WI38 (cell line): ENCODE data around the gene SLC30A10.
"Not testable (repeated sequence)": the region's sequence is repeated elsewhere in the genome, so short reads cannot be mapped to it uniquely, and the experiment has no call there.

Source experiments
- H3K4me3 ChIP-seq: 2 replicates; pipeline ENCODE4 v1.5.1; 2011; ENCODE audit warnings: low read depth, mild to moderate bottlenecking, control low read depth, low read length
- TF ChIP-seq, protein P1 (sequence below): IDR thresholded peaks from 2 replicates; pipeline ENCODE4 v1.5.1; 2012; ENCODE audit warnings: low read depth, mild to moderate bottlenecking, control low read depth, low read length

SLC30A10 gene

DNA sequence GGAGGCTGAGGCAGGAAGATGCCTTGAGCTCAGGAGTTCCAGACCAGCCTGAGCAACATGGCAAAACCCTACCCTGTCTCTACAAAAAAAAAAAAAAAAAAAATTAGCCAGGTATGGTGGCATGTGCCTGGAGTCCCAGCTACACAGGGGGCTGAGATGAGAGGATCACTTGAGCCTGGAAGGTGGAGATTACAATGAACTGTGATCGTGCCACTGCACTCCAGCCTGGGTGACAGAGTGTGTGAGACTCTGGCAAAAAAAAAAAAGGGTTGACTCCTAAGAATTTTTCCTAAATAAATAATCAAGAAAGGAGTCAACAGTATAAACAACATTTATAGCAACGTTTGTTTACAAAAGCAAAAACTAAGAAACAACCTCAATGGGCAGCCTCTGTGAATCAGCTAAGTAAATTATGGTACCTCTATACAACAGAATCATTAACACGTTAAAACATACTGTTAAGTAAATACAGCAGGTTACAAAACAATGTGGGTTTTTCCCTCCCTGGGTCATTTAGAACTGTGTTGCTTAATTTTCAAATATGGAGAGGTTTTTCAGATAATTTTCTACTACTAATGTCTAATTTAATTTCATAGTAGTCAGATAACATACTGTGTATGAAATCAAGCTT, 56.8 kb downstream of the SLC30A10 start:
- no peak overlapping the region for H3K4me3 ChIP-seq
- TF ChIP-seq, protein P1, sequence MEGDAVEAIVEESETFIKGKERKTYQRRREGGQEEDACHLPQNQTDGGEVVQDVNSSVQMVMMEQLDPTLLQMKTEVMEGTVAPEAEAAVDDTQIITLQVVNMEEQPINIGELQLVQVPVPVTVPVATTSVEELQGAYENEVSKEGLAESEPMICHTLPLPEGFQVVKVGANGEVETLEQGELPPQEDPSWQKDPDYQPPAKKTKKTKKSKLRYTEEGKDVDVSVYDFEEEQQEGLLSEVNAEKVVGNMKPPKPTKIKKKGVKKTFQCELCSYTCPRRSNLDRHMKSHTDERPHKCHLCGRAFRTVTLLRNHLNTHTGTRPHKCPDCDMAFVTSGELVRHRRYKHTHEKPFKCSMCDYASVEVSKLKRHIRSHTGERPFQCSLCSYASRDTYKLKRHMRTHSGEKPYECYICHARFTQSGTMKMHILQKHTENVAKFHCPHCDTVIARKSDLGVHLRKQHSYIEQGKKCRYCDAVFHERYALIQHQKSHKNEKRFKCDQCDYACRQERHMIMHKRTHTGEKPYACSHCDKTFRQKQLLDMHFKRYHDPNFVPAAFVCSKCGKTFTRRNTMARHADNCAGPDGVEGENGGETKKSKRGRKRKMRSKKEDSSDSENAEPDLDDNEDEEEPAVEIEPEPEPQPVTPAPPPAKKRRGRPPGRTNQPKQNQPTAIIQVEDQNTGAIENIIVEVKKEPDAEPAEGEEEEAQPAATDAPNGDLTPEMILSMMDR: no peak

DNA sequence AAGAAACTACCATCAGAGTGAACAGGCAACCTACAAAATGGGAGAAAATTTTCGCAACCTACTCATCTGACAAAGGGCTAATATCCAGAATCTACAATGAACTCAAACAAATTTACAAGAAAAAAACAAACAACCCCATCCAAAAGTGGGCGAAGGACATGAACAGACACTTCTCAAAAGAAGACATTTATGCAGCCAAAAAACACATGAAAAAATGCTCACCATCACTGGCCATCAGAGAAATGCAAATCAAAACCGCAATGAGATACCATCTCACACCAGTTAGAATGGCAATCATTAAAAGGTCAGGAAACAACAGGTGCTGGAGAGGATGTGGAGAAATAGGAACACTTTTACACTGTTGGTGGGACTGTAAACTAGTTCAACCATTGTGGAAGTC, 59.7 kb downstream of the SLC30A10 start:
- not testable (repeated sequence) for H3K4me3 ChIP-seq
